Measurements from ENCODE around the gene SHD. TPM values are rescaled to one million over a fixed set of nuclear protein-coding genes. Genes with fewer than 3 reads are reported as not detected.

Gene SHD, protein sequence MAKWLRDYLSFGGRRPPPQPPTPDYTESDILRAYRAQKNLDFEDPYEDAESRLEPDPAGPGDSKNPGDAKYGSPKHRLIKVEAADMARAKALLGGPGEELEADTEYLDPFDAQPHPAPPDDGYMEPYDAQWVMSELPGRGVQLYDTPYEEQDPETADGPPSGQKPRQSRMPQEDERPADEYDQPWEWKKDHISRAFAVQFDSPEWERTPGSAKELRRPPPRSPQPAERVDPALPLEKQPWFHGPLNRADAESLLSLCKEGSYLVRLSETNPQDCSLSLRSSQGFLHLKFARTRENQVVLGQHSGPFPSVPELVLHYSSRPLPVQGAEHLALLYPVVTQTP
- total RNA-seq (2016; rRNA removed; fragmentation: Illumina TruSeq; extraction: Trizol) = 0.11 TPM in 1 of 2 replicates, not detected in the other
- 0.40 TPM in 1 of 2 replicates, not detected in the other for total RNA-seq (2016; cell fraction: cytosol; rRNA removed; fragmentation: Illumina TruSeq; extraction: Trizol; ENCODE audit: low read depth)
- total RNA-seq (2016; cell fraction: insoluble cytoplasmic fraction; rRNA removed; fragmentation: Illumina TruSeq; extraction: Trizol) = 0.30 TPM in 1 of 2 replicates, not detected in the other
- 0.45 and 1.1 TPM in 2 replicates for total RNA-seq (2016; cell fraction: membrane; rRNA removed; fragmentation: Illumina TruSeq; extraction: Trizol)
- total RNA-seq (2016; cell fraction: nucleus; rRNA removed; fragmentation: Illumina TruSeq; extraction: Trizol) = not detected in 2 replicates
- 0.20 and 0.42 TPM in 2 replicates for polyA plus RNA-seq (2011; rRNA removed)
- 0.46 TPM in 1 of 2 replicates, not detected in the other for polyA plus RNA-seq (2011; cell fraction: cytosol; rRNA removed)
- 0.48 and 0.61 TPM in 2 replicates for polyA plus RNA-seq (2011; cell fraction: nucleus; rRNA removed)
- 0.36 and 0.79 TPM in 2 replicates for polyA plus RNA-seq (2012)
- 0.31 and 1.3 TPM in 2 replicates for polyA plus RNA-seq (2016; cell fraction: cytosol; fragmentation: Illumina TruSeq; extraction: Trizol; ENCODE audit: low read depth)
- 1.1 TPM in 1 of 2 replicates, not detected in the other for polyA plus RNA-seq (2016; cell fraction: insoluble cytoplasmic fraction; fragmentation: Illumina TruSeq; extraction: Trizol; ENCODE audit: low read depth)
- 0.63 and 0.70 TPM in 2 replicates for polyA plus RNA-seq (2016; cell fraction: membrane; fragmentation: Illumina TruSeq; extraction: Trizol; ENCODE audit: low read depth)
- polyA plus RNA-seq (2016; cell fraction: nucleus; fragmentation: Illumina TruSeq; extraction: Trizol; ENCODE audit: insufficient read depth, low read depth) = not detected in 2 replicates
- 0.14 TPM in 1 of 2 replicates, not detected in the other for polyA minus RNA-seq (2011; rRNA and poly(A)+ RNA removed; ENCODE audit: low replicate concordance)
- not detected in 2 replicates for polyA minus RNA-seq (2011; cell fraction: cytosol; rRNA and poly(A)+ RNA removed)
- polyA minus RNA-seq (2011; cell fraction: nucleus; rRNA and poly(A)+ RNA removed) = not detected in 2 replicates
- percentile 7 among the genes with signal in this experiment for Bru-seq, nascent RNA
- BruChase-seq, experiment 1, labeled RNA remaining after a 6-hour chase = percentile 8 among the genes with signal in this experiment
- percentile 7 among the genes with signal in this experiment for BruChase-seq, experiment 2, labeled RNA remaining after a 2-hour chase
- long read RNA-seq, experiment 1 = 0 reads
- long read RNA-seq, experiment 2, partial matches to known transcripts = 2 of 2 reads
- long read RNA-seq, experiment 2, other reads (novel, unspliced or antisense) = 0 of 2 reads

DNA sequence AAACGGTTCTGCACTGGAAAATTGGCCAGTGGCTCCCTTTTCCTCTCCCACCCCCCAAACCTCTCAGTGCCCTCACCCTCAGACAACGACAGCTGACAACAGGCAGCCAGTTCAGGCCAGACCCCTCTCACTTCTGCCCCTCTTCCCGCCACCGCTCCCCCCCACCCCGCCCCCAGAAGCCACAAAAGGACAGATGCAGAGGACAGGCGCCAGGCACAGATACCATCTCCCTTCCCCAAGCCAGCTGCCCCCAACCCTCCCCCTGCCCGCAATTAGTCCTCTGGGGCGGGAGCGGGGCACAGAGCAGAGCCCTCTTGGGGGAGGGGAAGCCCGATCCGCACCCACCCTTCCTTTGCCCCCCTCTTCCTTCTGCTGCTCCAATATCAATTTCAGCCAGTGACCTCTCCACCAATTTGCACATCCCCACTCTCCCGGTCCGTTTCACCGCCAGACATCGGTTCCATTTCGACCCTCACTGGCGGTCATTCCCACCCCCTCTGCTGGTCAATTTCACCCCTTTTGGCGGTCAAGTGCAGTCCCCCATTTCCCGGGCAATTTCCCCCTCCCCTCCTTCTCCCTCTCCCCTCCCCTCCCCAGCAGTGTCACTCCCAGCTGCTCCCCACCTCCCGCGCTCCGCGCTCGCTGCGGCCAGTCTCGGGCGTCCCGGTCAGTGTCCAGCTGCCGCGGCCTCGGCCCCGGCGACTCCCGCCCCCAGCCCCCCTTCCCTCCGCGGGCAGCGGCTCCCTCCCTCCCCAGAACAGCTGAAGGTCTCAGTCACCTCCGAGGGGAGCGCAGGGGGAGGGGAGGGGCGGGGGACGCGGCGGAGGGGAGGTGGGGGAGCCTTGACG lies at the start of gene SHD:
TSS of gene SHD (plus strand) at position 848 of the 848 bp plus-strand sequence. CDS start 798 bp downstream, outside the sequence.
- Histone ChIP-seq H3K9me3 (ENCODE audit: low read length) (no peaks in the 10 kb centered on the region), H3K27me3 (ENCODE audit: control insufficient read depth in 1 of 2, insufficient read depth in 2 of 2, low read length in 2 of 2) (peaks cover 0 to 46% of the 10 kb centered on the region in 2 experiments), H3K4me3 (replicated peaks in 1 of 3; ENCODE audit: insufficient read depth in 1 of 3, low read depth in 2 of 3, low read length in 3 of 3) (peak within 1 kb of the TSS; percentile 12 to 48 (median 27); a peak in 4 of 6 replicates), H3K4me1 (ENCODE audit: insufficient read depth, low read length) (0 out of 2 replicates have a peak, but pooled peaks cover 7% of the 10 kb centered on the region), H3K4me2 (ENCODE audit: low read depth, low read length) (peak within 1 kb of the TSS; percentile 53), H2AFZ (ENCODE audit: low read length) (no peak within 1 kb of the TSS), H3K9ac (ENCODE audit: insufficient read depth, low read depth, low read length) (no peak within 1 kb of the TSS), H4K20me1 (ENCODE audit: insufficient read depth, low read length) (no peaks in the 10 kb centered on the region), H3K36me3 (replicated peaks in 1 of 2; ENCODE audit: control insufficient read depth in 1 of 2, insufficient read depth in 2 of 2, low read length in 2 of 2) (no peaks in the 10 kb centered on the region), H3K79me2 (ENCODE audit: insufficient read depth, low read length) (no peaks in the 10 kb centered on the region), H3K27ac (ENCODE audit: extremely low read length, insufficient read depth, low read length) (no peak within 1 kb of the TSS)
- 2% methylated on average over 34 of the region's 44 CpGs for WGBS (ENCODE audit: low lambda C conversion rate)
- FAIRE-seq (no peak), DNase-seq (ENCODE audit: low spot score) (no peak), ATAC-seq (peak; percentile 45)
- no peak for TF ChIP-seq ZNF792 (CRISPR knock-in tag; IDR thresholded peaks at IDR 0.05)
- no peak for TF ChIP-seq NR2F2 (IDR thresholded peaks at IDR 0.05; ENCODE audit: borderline replicate concordance, low read depth)
- TF ChIP-seq, protein P1, sequence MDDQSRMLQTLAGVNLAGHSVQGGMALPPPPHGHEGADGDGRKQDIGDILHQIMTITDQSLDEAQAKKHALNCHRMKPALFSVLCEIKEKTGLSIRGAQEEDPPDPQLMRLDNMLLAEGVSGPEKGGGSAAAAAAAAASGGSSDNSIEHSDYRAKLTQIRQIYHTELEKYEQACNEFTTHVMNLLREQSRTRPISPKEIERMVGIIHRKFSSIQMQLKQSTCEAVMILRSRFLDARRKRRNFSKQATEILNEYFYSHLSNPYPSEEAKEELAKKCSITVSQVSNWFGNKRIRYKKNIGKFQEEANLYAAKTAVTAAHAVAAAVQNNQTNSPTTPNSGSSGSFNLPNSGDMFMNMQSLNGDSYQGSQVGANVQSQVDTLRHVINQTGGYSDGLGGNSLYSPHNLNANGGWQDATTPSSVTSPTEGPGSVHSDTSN (CRISPR knock-in tag; IDR thresholded peaks at IDR 0.05; ENCODE audit: borderline replicate concordance) = no peak
- no peak for TF ChIP-seq KDM5A (IDR thresholded peaks at IDR 0.05; ENCODE audit: borderline replicate concordance, low read length)
- ChIA-PET POLR2A (interaction anchor here (0.6 to 2.1 kb wide), 3 partner anchors 57 to 74 kb away, joined by 3 to 7 read pairs (median 5); partner anchors contain the start of gene MPND), CTCF (ENCODE audit: low intra/inter-chr PET ratio, low total read pairs) (no interaction called here)
- intact Hi-C loops (cut with micrococcal nuclease; ENCODE audit: unreplicated experiment) = no loop called here
- BruUV-seq (replicated peaks) = no TSS peak
- in situ Hi-C loops (cut with HindIII; ENCODE audit: extremely low pct_ligation_motif_present, low pct_unique_long_range_greater_than_20kb) = no loop called here
